Colonic mucosa (tissue), 4 donors: Measurements from ENCODE around the gene KNSTRN. TPM values are rescaled to one million over a fixed set of nuclear protein-coding genes. Genes with fewer than 3 reads are reported as not detected.

Source experiments
- DNase-seq: peaks from one replicate; pipeline ENCODE4 v3.0.0-alpha.2; 2020
- H3K27ac ChIP-seq: fragments of 200-600 bp; one replicate; pipeline ENCODE4 v1.8.0; 2021
- H3K27me3 ChIP-seq: fragments of 200-600 bp; one replicate; pipeline ENCODE4 v1.8.0; 2021
- H3K36me3 ChIP-seq: fragments of 200-600 bp; one replicate; pipeline ENCODE4 v1.8.0; 2021
- H3K4me1 ChIP-seq: fragments of 200-600 bp; one replicate; pipeline ENCODE4 v1.8.0; 2021; ENCODE audit warnings: mild to moderate bottlenecking
- H3K4me3 ChIP-seq: fragments of 200-600 bp; one replicate; pipeline ENCODE4 v1.8.0; 2021
- H3K9ac ChIP-seq, 2 donors: one replicate each; pipeline ENCODE4 v1.7.0; 2013; ENCODE audit warnings: control low read depth in 2 of 2, low read depth in 2 of 2, low read length in 2 of 2
- H3K9me3 ChIP-seq: fragments of 200-600 bp; one replicate; pipeline ENCODE4 v1.8.0; 2021
- intact Hi-C: fragments of 100-400 bp; cut with DNase I; formaldehyde crosslinking; loops from one replicate; pipeline ENCODE4 v1.14.1; 2022
- total RNA-seq, 2 donors: library from RNA; stranded (reverse); fragmentation: NEBNext Ultra II Directional in 1 of 2; extraction: Animal tissue kit (Norgen Biotek cat#: 25700) in 1 of 2; gene quantifications; one replicate each; pipeline ENCODE4 v1.2.1, GENCODE V29; 2021
- TF ChIP-seq, protein P1 (sequence below): fragments of 200-600 bp; IDR thresholded peaks from one replicate; pipeline ENCODE4 v1.8.0; 2022; ENCODE audit warnings: antibody characterized with exemption, mild to moderate bottlenecking
- donor health status: healthy.
- donor health status: DM: no; HTN: no; CAD: no.
- donor health status: DM: no; HTN: no; CAD: no.

KNSTRN gene
- total RNA-seq, 2 donors from 2014 or later = 12.2 to 51.2 TPM

GRCh38 chr15:40386480-40386879 is 4.0 kb downstream of the KNSTRN start:
- H3K27me3 ChIP-seq = no peaks in the 10 kb centered on the region
- no peak overlapping the region for H3K27ac ChIP-seq
- no peak overlapping the region for H3K9ac ChIP-seq
- H3K4me3 ChIP-seq = no peak overlapping the region
- no peak for DNase-seq
- H3K9me3 ChIP-seq = no peaks in the 10 kb centered on the region
- no peaks in the 10 kb centered on the region for H3K36me3 ChIP-seq
- TF ChIP-seq, protein P1, sequence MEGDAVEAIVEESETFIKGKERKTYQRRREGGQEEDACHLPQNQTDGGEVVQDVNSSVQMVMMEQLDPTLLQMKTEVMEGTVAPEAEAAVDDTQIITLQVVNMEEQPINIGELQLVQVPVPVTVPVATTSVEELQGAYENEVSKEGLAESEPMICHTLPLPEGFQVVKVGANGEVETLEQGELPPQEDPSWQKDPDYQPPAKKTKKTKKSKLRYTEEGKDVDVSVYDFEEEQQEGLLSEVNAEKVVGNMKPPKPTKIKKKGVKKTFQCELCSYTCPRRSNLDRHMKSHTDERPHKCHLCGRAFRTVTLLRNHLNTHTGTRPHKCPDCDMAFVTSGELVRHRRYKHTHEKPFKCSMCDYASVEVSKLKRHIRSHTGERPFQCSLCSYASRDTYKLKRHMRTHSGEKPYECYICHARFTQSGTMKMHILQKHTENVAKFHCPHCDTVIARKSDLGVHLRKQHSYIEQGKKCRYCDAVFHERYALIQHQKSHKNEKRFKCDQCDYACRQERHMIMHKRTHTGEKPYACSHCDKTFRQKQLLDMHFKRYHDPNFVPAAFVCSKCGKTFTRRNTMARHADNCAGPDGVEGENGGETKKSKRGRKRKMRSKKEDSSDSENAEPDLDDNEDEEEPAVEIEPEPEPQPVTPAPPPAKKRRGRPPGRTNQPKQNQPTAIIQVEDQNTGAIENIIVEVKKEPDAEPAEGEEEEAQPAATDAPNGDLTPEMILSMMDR = no peak
- peaks cover 8% of the 10 kb centered on the region for H3K4me1 ChIP-seq
- intact Hi-C loops = no loop called here

DNA sequence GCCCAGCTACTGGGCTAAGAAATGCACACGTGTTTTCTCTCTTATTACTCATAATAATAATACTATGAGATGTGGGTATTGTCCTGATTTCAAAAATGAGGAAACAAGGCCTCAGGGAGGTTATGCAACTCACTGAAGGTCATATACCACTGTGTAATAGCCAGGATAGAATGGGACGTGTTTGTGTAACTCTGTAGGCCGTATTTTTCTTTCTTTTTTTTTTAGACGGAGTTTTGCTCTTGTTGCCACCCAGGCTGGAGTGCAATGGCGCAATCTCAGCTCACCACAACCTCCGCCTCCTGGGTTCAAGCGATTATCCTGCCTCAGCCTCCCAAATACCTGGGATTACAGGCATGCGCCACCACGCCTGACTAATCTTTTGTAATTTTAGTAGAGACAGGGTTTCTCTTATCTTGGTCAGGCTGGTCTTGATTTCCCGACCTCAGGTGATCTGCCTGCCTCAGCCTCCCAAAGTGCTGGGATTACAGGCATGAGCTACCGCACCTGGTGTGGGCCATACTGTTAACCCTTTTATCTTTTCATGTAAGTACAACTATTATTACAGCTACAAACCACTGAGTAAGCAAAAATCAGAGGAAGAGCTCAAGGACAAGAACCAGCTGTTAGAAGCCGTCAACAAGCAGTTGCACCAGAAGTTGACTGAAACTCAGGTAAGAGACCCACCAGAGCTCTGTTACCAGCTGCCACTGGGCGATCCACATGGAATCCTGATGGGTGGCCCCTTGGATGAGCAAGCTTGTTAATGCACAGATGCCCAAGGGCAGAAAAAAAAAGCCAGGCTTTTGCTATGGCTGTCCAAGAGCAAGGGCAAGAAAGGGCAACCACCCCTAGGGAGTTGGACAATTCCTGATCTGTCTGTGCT is 6.7 kb downstream of the KNSTRN start:
- Histone ChIP-seq H3K9ac (no peak overlapping the region), H3K4me1 (no peaks in the 10 kb centered on the region), H3K27ac (no peak overlapping the region), H3K36me3 (no peaks in the 10 kb centered on the region), H3K27me3 (no peaks in the 10 kb centered on the region), H3K9me3 (no peaks in the 10 kb centered on the region), H3K4me3 (no peak overlapping the region)
- TF ChIP-seq, protein P1 = no peak
- no peak for DNase-seq
- intact Hi-C loops = no loop called here

GRCh38 chr15:40389824-40390595 is 7.5 kb downstream of the KNSTRN start:
- H3K9ac ChIP-seq = no peak overlapping the region
- no peaks in the 10 kb centered on the region for H3K27me3 ChIP-seq
- intact Hi-C loops = no loop called here
- no peak overlapping the region for H3K4me3 ChIP-seq
- TF ChIP-seq, protein P1 = no peak
- H3K9me3 ChIP-seq = no peaks in the 10 kb centered on the region
- H3K36me3 ChIP-seq = no peaks in the 10 kb centered on the region
- H3K4me1 ChIP-seq = no peaks in the 10 kb centered on the region
- no peak overlapping the region for H3K27ac ChIP-seq
- no peak for DNase-seq

DNA sequence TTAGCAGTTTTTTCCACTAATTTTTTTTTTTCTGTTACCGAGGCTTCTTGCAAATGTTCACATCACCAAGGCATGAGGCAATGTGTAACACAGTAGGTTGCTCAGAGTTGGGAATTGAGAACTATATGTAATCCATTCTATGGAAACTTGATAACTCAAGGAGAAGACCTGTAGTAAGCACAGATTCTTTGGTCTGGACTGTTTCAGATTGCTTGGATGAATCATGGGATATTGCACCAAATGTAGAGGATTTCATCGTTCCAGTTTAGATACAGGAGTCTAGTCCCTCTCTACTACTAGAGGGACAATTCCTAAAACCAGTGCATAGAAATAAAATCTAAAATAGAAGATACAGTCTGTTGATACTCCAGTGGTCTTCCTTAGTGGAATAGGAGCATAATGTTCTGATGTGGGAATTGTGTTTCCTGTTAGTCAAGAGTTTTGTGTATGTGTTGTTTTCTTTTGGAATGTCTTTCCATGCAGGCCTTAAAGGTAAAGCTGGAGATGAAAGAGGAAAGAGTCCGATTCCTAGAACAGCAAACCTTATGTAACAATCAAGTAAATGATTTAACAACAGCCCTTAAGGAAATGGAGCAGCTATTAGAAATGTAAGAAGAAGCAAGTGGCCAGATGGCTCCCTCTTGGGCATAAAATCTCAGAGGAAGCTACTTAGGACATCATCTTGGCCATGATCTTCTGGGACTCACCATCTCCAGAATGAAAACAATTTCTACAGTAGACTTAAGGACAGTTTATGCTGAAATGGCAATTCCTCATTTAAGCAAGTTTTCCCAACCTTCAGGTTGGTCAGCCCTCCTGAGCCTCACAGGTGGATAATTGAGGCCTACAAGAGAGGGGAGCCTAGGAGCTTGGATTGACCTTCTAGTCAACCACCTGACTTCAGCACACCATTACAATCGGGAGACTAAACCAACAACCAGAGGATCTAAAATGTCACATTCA is 10.7 kb downstream of the KNSTRN start:
- Histone ChIP-seq H3K27ac (no peak overlapping the region), H3K27me3 (no peaks in the 10 kb centered on the region), H3K4me3 (no peak overlapping the region), H3K9me3 (no peaks in the 10 kb centered on the region), H3K9ac (no peak overlapping the region), H3K4me1 (no peaks in the 10 kb centered on the region), H3K36me3 (no peaks in the 10 kb centered on the region)
- no peak for DNase-seq
- intact Hi-C loops = no loop called here
- TF ChIP-seq, protein P1 = no peak
